Trophoblast cell (in vitro differentiated cells and primary cell): ENCODE measurements around the gene DLEC1.

Experiments
- DNase-seq, 2 donors: peaks; one replicate each; pipeline ENCODE4 v3.0.0-alpha.2; 2016
- H2AFZ ChIP-seq: 2 replicates; pipeline ENCODE4 v1.6.1; 2013; ENCODE audit warnings: low read length, moderate library complexity, mild to moderate bottlenecking; ENCODE audit not compliant: insufficient read depth, poor library complexity
- H2AK5ac ChIP-seq: 2 replicates; pipeline ENCODE4 v1.6.1; 2013; ENCODE audit warnings: mild to moderate bottlenecking, low read length
- H2BK120ac ChIP-seq: 2 replicates; pipeline ENCODE4 v1.6.1; 2013; ENCODE audit warnings: low read length, mild to moderate bottlenecking, moderate library complexity; ENCODE audit not compliant: insufficient read depth, poor library complexity
- H2BK12ac ChIP-seq: 2 replicates; pipeline ENCODE4 v1.6.1; 2013; ENCODE audit warnings: mild to moderate bottlenecking, low read length, moderate library complexity
- H2BK5ac ChIP-seq: 2 replicates; pipeline ENCODE4 v1.6.1; 2013; ENCODE audit warnings: low read length, low read depth, moderate library complexity, mild to moderate bottlenecking; ENCODE audit not compliant: poor library complexity
- H3K14ac ChIP-seq: 2 replicates; pipeline ENCODE4 v1.6.1; 2013; ENCODE audit warnings: mild to moderate bottlenecking, low read length
- H3K18ac ChIP-seq: 2 replicates; pipeline ENCODE4 v1.6.1; 2013; ENCODE audit warnings: mild to moderate bottlenecking, low read length
- H3K23ac ChIP-seq: 2 replicates; pipeline ENCODE4 v1.6.1; 2013; ENCODE audit warnings: low read length
- H3K27ac ChIP-seq: 2 replicates; pipeline ENCODE4 v1.5.1; 2013; ENCODE audit warnings: low read depth, mild to moderate bottlenecking, inconsistent platforms, low read length, moderate library complexity
- H3K27me3 ChIP-seq: 2 replicates; pipeline ENCODE4 v1.6.1; 2013; ENCODE audit warnings: inconsistent platforms, mild to moderate bottlenecking, low read length, moderate library complexity; ENCODE audit not compliant: insufficient read depth
- H3K36me3 ChIP-seq, 2 experiments: 1 replicate in 1 of 2; 2 replicates in 1 of 2; pipeline ENCODE4 v1.6.1; 2013; ENCODE audit warnings: low read length in 2 of 2, mild to moderate bottlenecking in 2 of 2, moderate library complexity in 1 of 2; ENCODE audit not compliant: insufficient read depth in 2 of 2, control insufficient read depth in 1 of 2
- H3K4ac ChIP-seq: 2 replicates; pipeline ENCODE4 v1.6.1; 2013; ENCODE audit warnings: low read depth, mild to moderate bottlenecking, low read length, moderate library complexity
- H3K4me1 ChIP-seq, 2 experiments: 1 replicate in 1 of 2; 2 replicates in 1 of 2; pipeline ENCODE4 v1.6.1; 2013; ENCODE audit warnings: low read length in 2 of 2, mild to moderate bottlenecking in 2 of 2, moderate library complexity in 1 of 2; ENCODE audit not compliant: insufficient read depth in 2 of 2, control insufficient read depth in 1 of 2
- H3K4me2 ChIP-seq: 2 replicates; pipeline ENCODE4 v1.6.1; 2013; ENCODE audit warnings: inconsistent platforms, mild to moderate bottlenecking, low read length, moderate library complexity
- H3K4me3 ChIP-seq: 2 replicates; pipeline ENCODE4 v1.5.1; 2013; ENCODE audit warnings: mild to moderate bottlenecking, low read depth, low read length, inconsistent platforms
- H3K79me1 ChIP-seq: one replicate; pipeline ENCODE4 v1.6.1; 2013; ENCODE audit warnings: low read length
- H3K79me2 ChIP-seq: 2 replicates; pipeline ENCODE4 v1.6.1; 2013; ENCODE audit warnings: low read length, mild to moderate bottlenecking; ENCODE audit not compliant: control insufficient read depth, insufficient read depth, poor library complexity
- H3K9ac ChIP-seq: 2 replicates; pipeline ENCODE4 v1.6.1; 2013; ENCODE audit warnings: mild to moderate bottlenecking, low read length
- H3K9me3 ChIP-seq: 2 replicates; pipeline ENCODE4 v1.6.1; 2013; ENCODE audit warnings: low read depth, mild to moderate bottlenecking, control low read depth, inconsistent platforms, low read length; ENCODE audit not compliant: insufficient read depth
- H4K12ac ChIP-seq: 2 replicates; pipeline ENCODE4 v1.6.1; 2013; ENCODE audit warnings: low read depth, mild to moderate bottlenecking, low read length, moderate library complexity
- H4K8ac ChIP-seq: 2 replicates; pipeline ENCODE4 v1.6.1; 2013; ENCODE audit warnings: low read depth, mild to moderate bottlenecking, low read length, moderate library complexity
- H4K91ac ChIP-seq: one replicate; pipeline ENCODE4 v1.6.1; 2013; ENCODE audit warnings: low read depth, mild to moderate bottlenecking, low read length, moderate library complexity
- WGBS: extraction: QIAGEN DNeasy Blood & Tissue Kit; methylation state at CpG from one replicate; pipeline ENCODE4 v1.1.7; 2013; ENCODE audit warnings: missing lambda C conversion rate; ENCODE audit not compliant: insufficient read length, insufficient coverage; ENCODE audit errors: extremely low coverage; 5-methylcytosine and 5-hydroxymethylcytosine counted together

The DLEC1 gene

DNA sequence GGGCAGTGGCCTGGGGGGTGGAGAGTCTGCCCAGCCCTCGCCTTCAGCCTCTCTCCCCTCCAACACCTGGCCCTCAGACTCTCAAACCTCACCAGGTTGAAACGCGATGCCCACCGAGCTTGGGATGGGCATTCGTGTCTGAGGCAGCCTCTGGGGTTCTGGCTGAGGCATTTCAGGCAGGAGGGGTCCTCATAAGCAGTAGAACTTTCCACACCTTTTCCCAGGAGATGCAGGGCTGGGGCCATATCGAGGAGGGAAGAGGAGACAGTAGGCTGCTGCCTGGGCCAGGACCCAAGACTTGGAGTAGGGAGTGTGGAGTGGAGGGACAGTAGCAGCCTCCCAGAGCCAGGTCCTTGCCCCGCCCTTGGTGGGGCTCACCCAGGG, 73.4 kb downstream of the DLEC1 start:
- no peak overlapping the region for H2BK5ac ChIP-seq
- H3K4me3 ChIP-seq: no peak overlapping the region
- H3K79me2 ChIP-seq: no peaks in the 10 kb centered on the region
- H3K4ac ChIP-seq: no peak overlapping the region
- no peak overlapping the region for H3K14ac ChIP-seq
- no peak overlapping the region for H3K9ac ChIP-seq
- no peak overlapping the region for H3K23ac ChIP-seq
- no peaks in the 10 kb centered on the region for H3K36me3 ChIP-seq
- no CpG with 5 or more reads among the region's 7 CpGs for WGBS
- H3K79me1 ChIP-seq: no peaks in the 10 kb centered on the region
- H3K27me3 ChIP-seq: no peaks in the 10 kb centered on the region
- no peak overlapping the region for H4K91ac ChIP-seq
- H3K4me1 ChIP-seq: no peaks in the 10 kb centered on the region
- H2BK120ac ChIP-seq: no peak overlapping the region
- H3K27ac ChIP-seq: no peak overlapping the region
- H3K18ac ChIP-seq: no peak overlapping the region
- H2AK5ac ChIP-seq: no peak overlapping the region
- H3K9me3 ChIP-seq: no peaks in the 10 kb centered on the region
- no peak for DNase-seq
- H2AFZ ChIP-seq: no peak overlapping the region
- H2BK12ac ChIP-seq: no peak overlapping the region
- no peak overlapping the region for H4K12ac ChIP-seq
- no peak overlapping the region for H3K4me2 ChIP-seq
- H4K8ac ChIP-seq: no peak overlapping the region

DNA sequence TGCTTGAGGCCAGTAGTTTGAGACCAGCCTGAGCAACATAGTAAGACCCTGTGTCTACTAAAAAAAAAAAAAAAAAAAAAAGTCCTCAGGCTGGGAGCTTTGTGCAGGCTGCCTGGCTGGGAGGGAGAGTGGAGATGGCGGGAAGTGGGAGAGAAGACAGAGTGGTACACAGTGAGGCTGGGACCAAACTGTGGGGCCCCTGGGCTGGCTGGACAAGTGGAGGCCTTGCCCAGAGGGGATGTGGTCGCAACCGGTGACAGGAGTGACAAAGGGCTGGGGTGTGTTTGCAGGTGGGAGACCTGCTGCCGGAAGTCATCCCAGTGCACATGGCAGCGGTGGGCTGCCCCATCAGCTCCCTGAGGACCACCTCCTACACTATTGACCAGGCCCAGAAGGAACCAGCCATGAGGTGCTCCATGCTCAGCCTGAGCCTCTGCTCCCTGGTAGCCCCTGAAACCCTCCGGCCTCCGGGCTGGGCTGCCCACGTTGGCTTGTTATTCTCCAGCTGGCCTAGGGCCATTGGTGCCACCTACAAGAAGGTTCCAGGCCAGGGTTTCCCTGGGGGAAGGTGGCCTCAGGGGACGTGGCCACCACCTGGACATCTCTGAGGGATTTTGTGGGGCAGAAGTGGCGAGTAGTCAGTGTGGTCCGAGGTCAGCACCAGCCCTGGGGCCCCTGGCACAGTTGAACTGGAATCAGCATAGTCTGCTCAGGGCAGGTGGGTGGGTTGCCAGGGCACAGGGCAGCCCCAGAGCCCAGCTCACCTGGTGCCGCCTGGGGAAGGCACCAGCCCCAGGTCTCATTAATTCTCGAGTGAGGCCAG, 75.3 kb downstream of the DLEC1 start:
- H2BK12ac ChIP-seq: no peak overlapping the region
- H4K91ac ChIP-seq: no peak overlapping the region
- no peak overlapping the region for H3K23ac ChIP-seq
- H3K36me3 ChIP-seq: no peaks in the 10 kb centered on the region
- H3K18ac ChIP-seq: no peak overlapping the region
- H3K27ac ChIP-seq: no peak overlapping the region
- no peak overlapping the region for H3K14ac ChIP-seq
- H3K9me3 ChIP-seq: no peaks in the 10 kb centered on the region
- no peak overlapping the region for H2AFZ ChIP-seq
- no CpG with 5 or more reads among the region's 13 CpGs for WGBS
- DNase-seq: no peak
- H3K27me3 ChIP-seq: no peaks in the 10 kb centered on the region
- H3K4me3 ChIP-seq: no peak overlapping the region
- no peak overlapping the region for H3K4me2 ChIP-seq
- H2BK120ac ChIP-seq: no peak overlapping the region
- no peak overlapping the region for H3K9ac ChIP-seq
- H2BK5ac ChIP-seq: no peak overlapping the region
- H2AK5ac ChIP-seq: no peak overlapping the region
- no peaks in the 10 kb centered on the region for H3K79me1 ChIP-seq
- no peaks in the 10 kb centered on the region for H3K4me1 ChIP-seq
- H3K4ac ChIP-seq: no peak overlapping the region
- no peak overlapping the region for H4K12ac ChIP-seq
- no peaks in the 10 kb centered on the region for H3K79me2 ChIP-seq
- no peak overlapping the region for H4K8ac ChIP-seq

- WGBS: no CpG with 5 or more reads among the region's 13 CpGs
- H3K4ac ChIP-seq: no peak overlapping the region
- H4K91ac ChIP-seq: no peak overlapping the region
Observed at GRCh38 chr3:38114875-38115644, 76.1 kb downstream of the DLEC1 start.

DNA sequence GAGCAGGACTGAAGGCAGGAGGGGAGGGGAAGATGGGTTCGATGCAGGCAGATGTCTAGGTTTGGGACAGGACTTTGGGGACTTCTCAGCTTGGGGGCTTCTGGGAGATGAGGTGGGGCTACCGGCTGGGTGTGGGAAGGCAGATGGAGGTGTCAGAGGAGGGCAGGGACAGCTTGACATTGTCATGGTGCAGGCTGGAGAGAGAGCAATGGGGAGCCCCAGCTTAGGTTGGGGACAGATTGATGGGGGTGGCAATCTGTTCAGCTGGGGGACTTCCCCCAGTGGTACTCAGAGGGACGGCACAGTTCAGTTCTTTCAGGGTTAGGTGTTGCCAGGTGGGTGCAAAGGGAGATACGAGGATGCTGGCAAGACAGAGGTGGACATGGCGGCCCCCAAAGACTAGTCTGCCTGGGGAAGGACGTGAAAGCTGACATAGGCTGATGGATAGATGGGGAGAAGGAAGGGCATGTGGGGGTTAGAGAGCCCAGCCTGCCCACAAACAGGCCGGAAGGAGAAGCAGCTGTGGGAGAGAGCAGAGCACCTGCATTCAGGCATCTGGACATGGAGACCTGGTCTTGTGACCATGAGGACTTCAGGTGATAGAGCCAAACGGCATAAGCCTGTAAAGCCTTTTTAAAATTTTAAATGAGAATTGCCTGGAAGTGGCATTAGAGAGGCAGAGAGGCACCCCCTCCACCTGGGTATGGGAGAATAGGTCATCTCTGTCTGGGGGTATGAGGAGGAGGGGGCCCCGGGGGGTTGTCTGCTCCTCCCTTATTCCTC, 76.8 kb downstream of the DLEC1 start:
- H2BK12ac ChIP-seq: no peak overlapping the region
- H3K4me3 ChIP-seq: no peak overlapping the region
- DNase-seq: no peak
- no peak overlapping the region for H2BK120ac ChIP-seq
- no peaks in the 10 kb centered on the region for H3K27me3 ChIP-seq
- no peaks in the 10 kb centered on the region for H3K4me1 ChIP-seq
- H4K8ac ChIP-seq: no peak overlapping the region
- H3K9me3 ChIP-seq: peaks cover 3% of the 10 kb centered on the region
- peaks cover 6 to 8% of the 10 kb centered on the region in 2 experiments for H3K36me3 ChIP-seq
- no peak overlapping the region for H2AK5ac ChIP-seq
- no peak overlapping the region for H3K18ac ChIP-seq
- H3K79me2 ChIP-seq: no peaks in the 10 kb centered on the region
- no peak overlapping the region for H4K91ac ChIP-seq
- WGBS: no CpG with 5 or more reads among the region's 9 CpGs
- H3K14ac ChIP-seq: no peak overlapping the region
- H3K4ac ChIP-seq: no peak overlapping the region
- no peak overlapping the region for H3K4me2 ChIP-seq
- H3K23ac ChIP-seq: no peak overlapping the region
- H2AFZ ChIP-seq: no peak overlapping the region
- H3K9ac ChIP-seq: no peak overlapping the region
- H3K27ac ChIP-seq: no peak overlapping the region
- no peaks in the 10 kb centered on the region for H3K79me1 ChIP-seq
- H4K12ac ChIP-seq: no peak overlapping the region
- H2BK5ac ChIP-seq: no peak overlapping the region

More at GRCh38 chr3:38114875-38115644, 76.1 kb downstream of the DLEC1 start:
- Histone ChIP-seq H3K4me3 (no peak overlapping the region), H3K9ac (no peak overlapping the region), H3K4me2 (no peak overlapping the region), H3K27ac (no peak overlapping the region), H3K14ac (no peak overlapping the region), H2AFZ (no peak overlapping the region), H4K12ac (no peak overlapping the region), H3K18ac (no peak overlapping the region), H3K79me2 (no peaks in the 10 kb centered on the region), H2BK12ac (no peak overlapping the region), H3K4me1 (no peaks in the 10 kb centered on the region), H3K79me1 (no peaks in the 10 kb centered on the region), H3K36me3 (peaks cover 1 to 3% of the 10 kb centered on the region in 2 experiments), H3K27me3 (no peaks in the 10 kb centered on the region), H2BK5ac (no peak overlapping the region), H4K8ac (no peak overlapping the region), H3K23ac (no peak overlapping the region), H3K9me3 (peaks cover under 1% of the 10 kb centered on the region), H2AK5ac (no peak overlapping the region), H2BK120ac (no peak overlapping the region)
- DNase-seq: no peak
